A549 (cell line): ENCODE data around the gene PLD5. TPM values are rescaled to one million over a fixed set of nuclear protein-coding genes. Genes with fewer than 3 reads are reported as not detected.
"Not testable (repeated sequence)": the region's sequence is repeated elsewhere in the genome, so short reads cannot be mapped to it uniquely, and the experiment has no call there.

Experiments
- ATAC-seq, 2 experiments: fragments of 200-7000 bp in 1 of 2; fragments of >200 bp in 1 of 2; cut with Nextera tagmentation in 1 of 2; cut with Tn5 transposase in 1 of 2; 3 replicates each; pipeline versions ENCODE4 v1.8.0 to v1.9.1; 2018 to 2020; ENCODE audit warnings: mild to moderate bottlenecking in 1 of 2, moderate library complexity in 1 of 2
- CTCF ChIA-PET: fragments of 300-600 bp; sonication (Branson Sonifier 250); formaldehyde crosslinking; extraction: SDS; loops from one replicate; lab custom pipeline; 2021; ENCODE audit warnings: antibody characterized with exemption, inconsistent platforms; lab: Yijun Ruan, JAX
- POLR2A ChIA-PET: fragments of 350-600 bp; formaldehyde crosslinking; extraction: SDS; loops from one replicate; lab custom pipeline; 2021; ENCODE audit warnings: antibody characterized with exemption, inconsistent platforms; lab: Yijun Ruan, JAX
- DNase-seq, 2 experiments: peaks; one replicate each; pipeline versions ENCODE4 v3.0.0 to v3.0.0-alpha.2; 2011 to 2016; ENCODE audit warnings: low read depth in 1 of 2, low spot score in 1 of 2
- FAIRE-seq: peaks from 2 replicates; lab custom pipeline; 2011; peaks lifted over from hg19 to GRCh38; lab: Jason Lieb, UNC
- H3K27ac ChIP-seq, 2 experiments: fragments of >200 bp; sonication (Bioruptor Twin); formaldehyde crosslinking; 3 replicates each; pipeline ENCODE4 v1.5.1; 2016 to 2017
- H3K4me1 ChIP-seq: fragments of >200 bp; sonication (Bioruptor Twin); formaldehyde crosslinking; 3 replicates; pipeline ENCODE4 v1.6.1; 2016
- H3K4me2 ChIP-seq: fragments of >200 bp; sonication (Bioruptor Twin); formaldehyde crosslinking; 3 replicates; pipeline ENCODE4 v1.6.1; 2016
- H3K4me3 ChIP-seq: fragments of >200 bp; sonication (Bioruptor Twin); formaldehyde crosslinking; 3 replicates; pipeline ENCODE4 v1.5.1; 2016
- H3K9me3 ChIP-seq: fragments of >200 bp; sonication (Bioruptor Twin); formaldehyde crosslinking; 3 replicates; pipeline ENCODE4 v1.6.1; 2016
- WGBS: methylation state at CpG from one replicate; pipeline ENCODE4 v1.1.6; 2017; ENCODE audit errors: missing lambda C conversion rate; 5-methylcytosine and 5-hydroxymethylcytosine counted together
- polyA plus RNA-seq, 4 experiments: library from polyadenylated mRNA; depleted of rRNA in 3 of 4; stranded (reverse); fragments of >200 nt; fragmentation: RNase III in 1 of 4; extraction: RNeasy Plus Mini Kit Qiagen cat#74134 plus additional on column Dnase treatment in 1 of 4; gene quantifications; 2 replicates in 3 of 4; 3 replicates in 1 of 4; pipeline ENCODE4 v1.2.3, GENCODE V29; 2011 to 2017

PLD5 gene
- polyA plus RNA-seq, 2 of the 4 experiments (the other 2 are of a cell fraction) = 1.5 to 1.7 TPM

- FAIRE-seq, ATAC-seq, H3K4me2 ChIP-seq, POLR2A ChIA-PET, H3K4me3 ChIP-seq, H3K4me1 ChIP-seq, CTCF ChIA-PET, H3K9me3 ChIP-seq, DNase-seq, H3K27ac ChIP-seq: not testable (repeated sequence)
- WGBS = 86% methylated on average over 1 of the region's 1 CpG
Observed at GRCh38 chr1:242314865-242315264, 209.6 kb downstream of the PLD5 start.

- FAIRE-seq = peak; percentile 43
- DNase-seq, H3K4me1 ChIP-seq, H3K4me2 ChIP-seq, CTCF ChIA-PET, H3K27ac ChIP-seq, H3K9me3 ChIP-seq, ATAC-seq, H3K4me3 ChIP-seq, POLR2A ChIA-PET: not testable (repeated sequence)
- 69% methylated on average over 3 of the region's 3 CpGs for WGBS
Observed at GRCh38 chr1:242314085-242314649, 210.3 kb downstream of the PLD5 start.

- CTCF ChIA-PET, H3K4me1 ChIP-seq, POLR2A ChIA-PET, H3K4me2 ChIP-seq, ATAC-seq, FAIRE-seq, H3K9me3 ChIP-seq, H3K4me3 ChIP-seq, H3K27ac ChIP-seq, DNase-seq: not testable (repeated sequence)
- WGBS = 60% methylated on average over 7 of the region's 7 CpGs
Observed at GRCh38 chr1:242308681-242309080, 215.8 kb downstream of the PLD5 start.

GRCh38 chr1:242293781-242294180 lies 230.7 kb downstream of the PLD5 start:
- not testable (repeated sequence) for H3K4me3 ChIP-seq

GRCh38 chr1:242288067-242288466 lies 236.4 kb downstream of the PLD5 start:
- H3K9me3 ChIP-seq, H3K4me3 ChIP-seq, CTCF ChIA-PET, DNase-seq, H3K27ac ChIP-seq, POLR2A ChIA-PET, H3K4me1 ChIP-seq, H3K4me2 ChIP-seq, FAIRE-seq, ATAC-seq: not testable (repeated sequence)
- 42% methylated on average over 3 of the region's 3 CpGs for WGBS

More at GRCh38 chr1:242293781-242294180, 230.7 kb downstream of the PLD5 start:
- FAIRE-seq, H3K9me3 ChIP-seq, ATAC-seq, CTCF ChIA-PET, H3K4me2 ChIP-seq, POLR2A ChIA-PET, DNase-seq, H3K27ac ChIP-seq, H3K4me1 ChIP-seq: not testable (repeated sequence)
- 91% methylated on average over 1 of the region's 1 CpG for WGBS

- H3K27ac ChIP-seq, FAIRE-seq, H3K4me3 ChIP-seq, CTCF ChIA-PET, ATAC-seq, DNase-seq, H3K4me2 ChIP-seq, H3K9me3 ChIP-seq, H3K4me1 ChIP-seq, POLR2A ChIA-PET: not testable (repeated sequence)
- WGBS = 75% methylated on average over 5 of the region's 5 CpGs
Observed at GRCh38 chr1:242282758-242283485, 241.6 kb downstream of the PLD5 start.

- WGBS = 67% methylated on average over 3 of the region's 3 CpGs
- ATAC-seq, H3K4me2 ChIP-seq, H3K4me1 ChIP-seq, FAIRE-seq, H3K4me3 ChIP-seq, CTCF ChIA-PET, H3K27ac ChIP-seq, H3K9me3 ChIP-seq, DNase-seq, POLR2A ChIA-PET: not testable (repeated sequence)
Observed at GRCh38 chr1:242278406-242278805, 246.1 kb downstream of the PLD5 start.

GRCh38 chr1:242276769-242277168 lies 247.7 kb downstream of the PLD5 start:
- FAIRE-seq, H3K27ac ChIP-seq, H3K4me3 ChIP-seq, ATAC-seq, H3K4me2 ChIP-seq, H3K4me1 ChIP-seq, POLR2A ChIA-PET, H3K9me3 ChIP-seq, DNase-seq, CTCF ChIA-PET: not testable (repeated sequence)
- 85% methylated on average over 6 of the region's 6 CpGs for WGBS

- H3K4me3 ChIP-seq, DNase-seq, H3K4me1 ChIP-seq, H3K4me2 ChIP-seq, H3K9me3 ChIP-seq, POLR2A ChIA-PET, H3K27ac ChIP-seq, FAIRE-seq, CTCF ChIA-PET, ATAC-seq: not testable (repeated sequence)
- WGBS = 91% methylated on average over 2 of the region's 2 CpGs
Observed at GRCh38 chr1:242267004-242267403, 257.5 kb downstream of the PLD5 start.

- WGBS = 36% methylated on average over 7 of the region's 7 CpGs
- CTCF ChIA-PET = interaction anchor here (0.6 kb wide), 1 partner anchor 193 kb away, joined by 3 read pairs; no protein-coding TSS in a partner anchor
- H3K4me2 ChIP-seq = peak overlapping the region; percentile 5
- ATAC-seq (peak; percentile 47 to 53; a peak in 1 of 6 replicates), FAIRE-seq (peak; percentile 7)
- H3K27ac ChIP-seq, H3K4me1 ChIP-seq, H3K9me3 ChIP-seq, POLR2A ChIA-PET, DNase-seq, H3K4me3 ChIP-seq: not testable (repeated sequence)
Observed at GRCh38 chr1:242264419-242264818, 260.1 kb downstream of the PLD5 start.
